GM18909 (cell line): ENCODE results near the gene SAMD14.

Experiments used
- ATAC-seq: cut with Tn5 transposase; IDR thresholded peaks from one replicate; pipeline ENCODE4 v1.9.1; 2021; ENCODE audit warnings: mild to moderate bottlenecking; ENCODE audit not compliant: unreplicated experiment, poor library complexity

The SAMD14 gene

DNA sequence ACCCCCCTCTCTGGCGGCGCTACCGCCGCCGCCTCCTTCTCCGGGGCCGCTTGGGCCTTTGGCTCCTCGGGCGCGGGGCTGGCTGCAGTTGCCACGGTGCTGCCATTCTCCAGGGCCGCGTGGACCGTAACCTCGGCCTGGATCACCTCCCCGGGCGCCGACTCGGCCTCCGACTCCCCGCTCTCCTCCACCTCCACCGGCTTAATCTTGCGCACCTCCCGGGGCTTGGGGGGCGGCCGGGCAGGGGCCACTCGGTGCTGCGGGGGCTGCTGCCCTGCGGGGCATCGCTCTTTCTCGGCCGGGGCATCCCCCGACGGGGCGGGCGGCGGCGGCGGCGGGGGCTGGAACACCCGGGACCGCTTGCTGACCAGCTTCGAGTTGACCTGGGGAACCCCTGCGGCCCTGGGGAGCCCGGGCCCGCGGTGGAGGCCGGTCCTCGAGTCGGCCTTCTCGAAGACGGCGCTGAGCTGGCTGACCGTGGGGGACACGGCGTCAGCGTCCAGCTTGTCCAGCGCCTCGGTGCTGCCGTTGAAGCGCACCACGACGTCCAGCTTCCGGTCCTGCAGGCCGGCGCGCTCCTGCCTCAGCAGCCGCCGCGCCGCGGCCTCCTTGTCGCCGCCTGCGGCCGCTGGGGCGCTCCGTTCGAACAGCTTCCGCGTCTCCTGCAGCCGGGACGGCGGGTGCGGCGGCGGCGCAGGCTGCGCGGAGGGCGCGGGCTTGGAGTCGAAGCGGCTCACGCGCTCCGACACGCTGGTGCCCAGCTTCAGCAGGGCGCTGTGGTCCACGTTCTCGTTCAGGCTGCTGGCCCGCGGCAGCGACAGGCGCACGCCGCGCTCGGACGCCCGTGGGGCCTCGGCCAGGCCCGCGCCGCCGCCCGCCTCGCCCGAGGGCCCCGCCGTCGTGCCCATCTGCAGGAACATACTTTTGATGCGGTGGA is 19.7 kb upstream of the SAMD14 start:
- ATAC-seq, result no peak

GRCh38 chr17:50149091-50149416 is 19.1 kb upstream of the SAMD14 start:
- ATAC-seq, result no peak

- peak; percentile 36 for ATAC-seq
Measured at GRCh38 chr17:50148226-50149090, 18.5 kb upstream of the SAMD14 start.

DNA sequence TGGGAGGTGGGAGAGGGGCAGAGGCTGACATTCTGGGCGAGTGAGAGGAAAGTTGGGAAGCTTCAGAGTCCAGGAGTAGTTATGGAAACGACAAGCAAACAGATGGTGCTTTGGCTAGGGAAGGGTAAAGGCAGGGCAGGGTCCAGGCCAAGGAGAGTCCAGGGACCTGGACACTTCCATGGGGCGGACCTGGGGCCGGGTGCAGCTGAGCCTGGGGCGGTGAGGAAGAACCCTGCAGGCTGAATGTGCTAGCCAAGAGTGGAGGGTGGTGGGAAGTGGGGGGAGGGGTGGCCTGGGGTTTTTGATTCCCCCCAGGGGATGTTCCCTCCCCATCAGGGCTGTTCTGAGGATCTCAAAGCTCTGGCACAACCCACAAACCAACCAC is 17.9 kb upstream of the SAMD14 start:
- ATAC-seq, result no peak

DNA sequence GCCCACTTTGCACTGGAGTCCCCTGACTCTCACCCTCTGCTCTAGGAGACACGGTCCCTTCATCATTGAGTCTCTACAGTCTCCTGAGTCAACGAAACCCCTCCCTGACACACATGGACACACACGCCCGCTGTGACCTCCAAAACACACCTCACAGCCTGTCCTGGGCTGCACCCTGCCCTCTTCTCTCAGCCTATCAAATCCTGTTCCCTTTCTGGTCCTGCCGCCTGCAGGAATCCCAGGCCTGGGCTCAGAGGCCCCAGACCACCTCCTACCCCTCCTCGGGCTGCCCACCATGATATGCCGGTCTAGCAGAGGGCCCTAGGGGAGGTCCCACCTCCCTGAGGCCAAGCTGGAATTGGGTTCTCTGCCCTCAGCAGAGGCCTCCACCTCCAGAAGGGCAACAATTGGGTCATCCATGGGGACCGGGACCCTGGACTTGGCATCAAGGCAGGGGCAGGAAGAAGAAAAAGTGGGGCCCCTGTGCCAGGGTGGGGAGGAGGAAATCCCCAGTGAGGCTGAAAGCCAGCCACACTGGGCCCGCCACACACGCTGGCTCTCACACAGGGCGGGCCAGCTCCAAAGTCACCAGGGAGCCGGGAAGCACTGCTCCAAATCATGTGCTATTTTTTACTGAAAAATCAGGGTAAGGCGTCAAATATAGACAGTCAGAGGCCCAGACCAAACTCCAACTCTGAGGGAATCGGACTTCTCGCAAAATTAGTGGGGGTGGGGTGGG is 17.1 kb upstream of the SAMD14 start:
- no peak for ATAC-seq

GRCh38 chr17:50146230-50146926 is 16.4 kb upstream of the SAMD14 start:
- no peak for ATAC-seq

- ATAC-seq, result no peak
Measured at GRCh38 chr17:50145532-50146229, 15.7 kb upstream of the SAMD14 start.

DNA sequence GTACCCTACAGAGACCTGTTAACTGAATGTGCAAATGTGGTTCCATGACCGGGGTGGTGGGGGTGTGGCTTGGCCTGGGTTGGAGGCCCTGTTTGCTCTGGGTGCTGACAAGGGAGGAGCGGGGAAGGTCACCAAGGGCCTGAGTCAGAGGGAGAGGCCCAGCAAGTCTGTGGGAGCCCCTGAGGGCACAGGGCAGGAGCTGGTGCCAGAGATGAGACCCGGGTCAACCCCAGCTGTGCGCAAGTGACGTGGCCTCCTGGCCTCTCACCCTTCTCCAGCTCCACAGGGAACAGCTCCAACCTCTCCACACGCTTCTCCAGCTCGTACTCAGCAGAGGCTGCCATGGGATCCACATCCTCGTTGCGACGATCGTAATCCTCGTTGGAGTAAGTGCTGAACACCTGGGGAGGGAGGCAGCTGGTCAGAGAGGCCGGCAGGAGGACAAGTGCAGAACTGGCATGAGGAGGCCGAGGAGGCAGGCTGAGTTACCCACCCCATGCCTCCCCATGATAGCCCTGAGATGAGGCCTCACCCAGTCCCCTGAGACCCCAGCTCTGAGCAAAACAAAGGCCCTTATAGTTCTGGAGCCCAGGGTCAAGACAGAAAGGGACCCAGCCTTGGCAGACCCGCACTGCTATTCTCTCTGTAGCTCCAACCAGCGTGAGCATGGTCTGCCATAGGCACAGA is 15.0 kb upstream of the SAMD14 start:
- ATAC-seq, result no peak

GRCh38 chr17:50144355-50144754 is 14.4 kb upstream of the SAMD14 start:
- ATAC-seq, result no peak

GRCh38 chr17:50143461-50144176 is 13.7 kb upstream of the SAMD14 start:
- ATAC-seq, result no peak

DNA sequence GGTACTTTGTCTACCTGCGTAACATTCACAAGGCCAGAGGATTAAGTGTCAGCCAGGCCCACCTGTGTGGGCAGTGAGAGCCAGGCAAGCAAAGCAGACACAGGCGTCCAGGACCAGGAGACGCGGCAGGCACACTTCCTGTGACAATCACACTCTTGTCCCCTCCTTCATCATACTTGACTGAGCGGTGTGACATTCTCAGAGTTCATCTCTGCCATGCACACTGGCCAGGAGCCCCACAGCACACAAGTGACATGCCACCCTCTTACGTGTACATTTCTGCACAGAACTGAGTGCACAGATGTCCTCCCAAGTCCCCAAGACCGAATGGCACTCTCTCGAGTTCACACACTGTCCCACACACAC is 11.8 kb upstream of the SAMD14 start:
- no peak for ATAC-seq

GRCh38 chr17:50141026-50141744 is 11.2 kb upstream of the SAMD14 start:
- ATAC-seq, result no peak

DNA sequence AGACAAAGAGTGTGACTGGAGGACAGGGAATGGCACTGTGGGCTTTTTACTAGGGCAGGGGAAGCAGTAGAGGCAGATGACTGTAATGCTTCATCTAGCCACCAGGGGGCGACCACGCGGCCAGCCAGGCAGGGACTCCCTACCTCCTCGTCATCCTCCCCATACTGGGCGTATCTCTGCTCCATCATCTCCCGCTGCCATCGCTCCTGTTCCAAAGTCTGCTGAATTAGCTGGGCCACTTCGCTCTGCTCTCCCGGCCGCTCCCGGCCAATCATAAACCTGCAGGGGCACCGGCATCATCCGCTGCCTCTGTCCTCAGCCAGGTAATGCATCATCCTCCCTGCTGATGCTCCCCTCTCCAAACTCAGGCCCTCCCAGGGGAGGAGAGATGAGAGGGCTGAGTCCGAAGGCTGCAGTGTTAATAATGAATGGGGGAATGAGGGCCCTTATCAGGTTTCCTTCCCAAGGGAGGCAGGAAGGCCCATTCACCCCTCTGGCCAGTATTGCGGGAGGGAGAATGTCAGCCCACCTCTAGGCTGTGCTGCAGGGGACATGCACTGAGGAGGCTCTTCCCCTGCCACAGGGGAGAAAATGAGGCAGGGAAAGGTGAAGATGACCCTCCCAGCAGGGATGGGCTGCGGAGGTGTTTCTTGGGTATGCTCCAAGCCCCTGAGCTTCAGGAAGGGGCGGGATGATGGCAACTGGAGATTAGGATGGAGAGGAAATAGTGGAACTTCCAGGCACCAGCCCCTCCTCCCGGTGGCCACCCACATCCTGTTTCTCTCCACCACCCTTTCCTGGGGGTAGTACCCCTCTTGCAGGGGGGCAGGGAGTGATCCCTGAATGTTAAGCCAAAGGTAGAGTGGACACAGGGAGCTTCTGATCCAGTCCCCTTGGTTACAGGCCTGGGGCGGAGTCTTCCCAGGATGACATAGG is 10.3 kb upstream of the SAMD14 start:
- peak; percentile 68 for ATAC-seq

- no peak for ATAC-seq
Measured at GRCh38 chr17:50139185-50139783, 9.3 kb upstream of the SAMD14 start.

DNA sequence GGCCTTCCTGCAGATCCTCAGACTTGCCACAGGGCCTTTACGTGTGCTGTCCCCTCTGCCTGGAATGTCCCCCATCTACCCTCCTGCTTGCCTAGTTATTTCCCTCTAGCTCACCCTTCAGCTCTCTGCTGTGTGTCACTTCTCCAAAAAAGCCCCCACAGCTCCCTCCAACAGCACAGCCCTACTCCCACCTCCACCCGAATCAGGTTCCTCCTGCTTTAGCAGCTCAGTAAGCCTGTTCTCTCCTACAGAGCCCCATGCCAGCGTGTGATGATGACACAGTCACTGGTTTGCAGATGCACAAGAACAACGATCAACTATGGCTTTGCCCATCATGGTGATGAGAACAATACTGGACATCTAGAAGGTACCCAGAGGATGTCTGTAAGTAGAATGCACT is 7.1 kb upstream of the SAMD14 start:
- ATAC-seq, result no peak

GRCh38 chr17:50136096-50136687 is 6.2 kb upstream of the SAMD14 start:
- no peak for ATAC-seq
